SK-MEL-5 (cell line): Measurements from ENCODE around the gene CAPN10. TPM values are rescaled to one million over a fixed set of nuclear protein-coding genes. Genes with fewer than 3 reads are reported as not detected.
"Not testable (repeated sequence)": the region's sequence is repeated elsewhere in the genome, so short reads cannot be mapped to it uniquely, and the experiment has no call there.

Experiments
- DNase-seq: peaks from one replicate; pipeline ENCODE4 v3.0.0-alpha.2; 2016; ENCODE audit warnings: low read depth, low spot score
- in situ Hi-C: cut with HindIII; loops from 2 replicates; pipeline ENCODE4 v1.10.0; 2016; ENCODE audit warnings: low sequenced_read_pairs, high pct_unique_total_duplicates, low pct_unique_long_range_greater_than_20kb
- polyA plus RNA-seq, 2 experiments: library from polyadenylated mRNA; depleted of rRNA; stranded (reverse); fragments of >200 nt; gene quantifications; 2 replicates each; pipeline ENCODE4 v1.2.3, GENCODE V29; 2015
- total RNA-seq: library from RNA; depleted of rRNA; stranded (reverse); fragments of >200 nt; shearing (Covaris generic); gene quantifications from 2 replicates; pipeline ENCODE4 v1.2.3, GENCODE V29; 2014; rRNA removed

Gene CAPN10
- 15.5 and 20.7 TPM in 2 replicates for total RNA-seq
- 24.5 and 25.4 TPM in 2 replicates for polyA plus RNA-seq (2015; cell fraction: cytosol; rRNA removed)
- polyA plus RNA-seq (2015; cell fraction: nucleus; rRNA removed): 92.4 and 115 TPM in 2 replicates

- DNase-seq: peak; percentile 94
- in situ Hi-C loops: no loop called here
These were observed at the start of gene CAPN10 for GRCh38 chr2:240586198-240586918. Gene CAPN10 (plus strand): TSS chr2:240586734. CDS start chr2:240586912, 178 bp downstream.

- in situ Hi-C loops: no loop called here
These were observed 48.3 kb upstream of the CAPN10 start for GRCh38 chr2:240538031-240538780.

DNA sequence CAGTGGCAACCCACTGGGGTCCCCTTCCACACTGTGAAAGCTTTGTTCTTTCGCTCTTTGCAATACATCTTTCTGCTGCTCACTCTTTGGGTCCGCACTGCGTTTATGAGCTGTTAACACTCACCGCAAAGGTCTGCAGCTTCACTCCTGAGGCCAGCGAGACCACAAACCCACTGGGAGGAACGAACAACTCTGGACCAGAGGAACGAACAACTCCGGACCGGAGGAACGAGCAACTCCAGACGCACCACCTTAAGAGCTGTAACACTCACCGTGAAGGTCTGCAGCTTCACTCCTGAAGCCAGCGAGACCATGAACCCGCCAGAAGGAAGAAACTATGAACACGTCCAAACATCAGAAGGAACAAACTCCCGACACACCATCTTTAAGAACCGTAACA is 47.4 kb upstream of the CAPN10 start:
- in situ Hi-C loops, DNase-seq: not testable (repeated sequence)

More at GRCh38 chr2:240538031-240538780, 48.3 kb upstream of the CAPN10 start:
- DNase-seq: no peak

- no peak for DNase-seq
- in situ Hi-C loops: no loop called here
These were observed 46.6 kb upstream of the CAPN10 start for GRCh38 chr2:240539906-240540305.

- DNase-seq: no peak
- in situ Hi-C loops: no loop called here
These were observed 35.2 kb upstream of the CAPN10 start for GRCh38 chr2:240551288-240551687.

DNA sequence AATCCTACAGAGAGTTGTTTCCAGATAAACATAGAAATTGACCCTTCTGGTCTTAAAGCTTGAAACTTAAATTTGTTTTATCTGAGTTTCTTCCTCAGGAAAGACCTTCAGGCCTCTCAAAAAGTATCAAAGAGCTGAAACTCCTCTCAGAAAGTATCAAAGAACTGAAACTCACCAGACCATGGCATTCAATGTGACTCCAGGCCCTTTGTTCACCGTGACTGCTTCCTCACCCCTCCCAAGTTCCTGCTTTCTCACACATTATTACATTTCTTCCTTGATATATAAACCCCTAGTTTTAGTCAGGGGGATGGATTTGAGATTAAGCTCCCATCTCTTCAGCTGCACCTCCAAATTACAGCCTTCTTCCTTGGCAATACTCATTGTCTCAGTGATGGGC is 34.7 kb upstream of the CAPN10 start:
- in situ Hi-C loops: no loop called here

DNA sequence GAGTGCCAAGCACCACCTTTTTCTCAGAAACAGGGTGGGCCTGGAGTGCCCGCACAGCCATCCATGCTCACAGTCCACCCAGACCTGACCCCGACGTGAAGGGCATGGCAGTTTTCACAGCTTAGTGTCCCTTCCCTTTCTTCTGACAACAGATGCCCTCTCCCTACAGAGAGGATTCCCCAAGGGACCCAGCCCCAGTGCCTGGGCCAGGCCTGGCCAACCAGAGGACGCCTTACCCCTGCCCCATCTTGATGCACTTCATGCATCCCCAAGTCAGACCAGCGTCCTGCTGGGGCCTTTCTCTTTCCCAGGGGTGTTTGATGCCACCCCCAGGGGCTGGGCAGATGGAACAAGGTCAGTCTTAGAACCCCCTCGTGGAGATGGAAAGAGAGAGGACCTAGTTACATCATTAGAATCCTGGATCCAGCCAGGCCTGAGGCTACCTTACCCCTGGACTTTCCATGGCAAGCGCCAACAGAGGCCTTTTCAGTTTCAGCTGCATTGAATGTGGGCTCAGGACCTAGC is 32.5 kb upstream of the CAPN10 start:
- in situ Hi-C loops: no loop called here
- no peak for DNase-seq

More for the DNA sequence above, 34.7 kb upstream of the CAPN10 start:
- no peak for DNase-seq

GRCh38 chr2:240554767-240555493 is 31.6 kb upstream of the CAPN10 start:
- in situ Hi-C loops: no loop called here
- no peak for DNase-seq

DNA sequence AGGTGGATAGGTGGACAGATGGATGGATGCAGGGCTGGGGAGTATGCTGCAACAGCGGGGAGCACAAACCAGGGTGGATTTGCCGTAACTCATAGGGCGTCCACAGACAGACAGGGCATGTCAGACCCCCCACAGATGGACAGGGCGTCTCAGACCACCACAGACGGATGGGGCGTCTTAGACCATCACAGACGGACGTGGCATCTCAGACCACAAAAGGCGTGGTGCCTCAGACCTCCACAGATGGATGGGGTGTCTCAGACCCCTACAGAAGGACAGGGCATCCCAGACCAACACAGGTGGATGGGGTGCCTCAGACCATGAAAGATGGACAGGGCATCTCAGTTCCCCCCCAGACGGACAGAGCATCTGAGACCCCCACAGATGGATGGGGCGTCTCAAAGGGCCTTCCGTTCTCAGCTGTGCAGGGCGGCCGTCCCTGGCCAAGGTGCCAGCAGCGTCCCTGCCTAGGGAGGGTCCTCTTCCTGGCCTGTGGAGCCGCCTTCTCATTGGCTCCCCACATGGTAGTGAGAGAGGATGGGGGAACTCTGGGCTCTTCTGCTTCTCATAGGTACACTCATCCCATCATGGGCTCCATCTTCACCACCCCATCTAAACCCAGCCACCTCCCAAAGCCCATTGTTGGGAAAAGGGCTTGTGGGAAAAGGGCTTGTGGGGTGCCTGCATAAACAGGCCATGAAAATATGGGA is 30.8 kb upstream of the CAPN10 start:
- no peak for DNase-seq
- in situ Hi-C loops: no loop called here

GRCh38 chr2:240556553-240557100 is 29.9 kb upstream of the CAPN10 start:
- in situ Hi-C loops: no loop called here
- peak; percentile 50 for DNase-seq

GRCh38 chr2:240557101-240557751 is 29.3 kb upstream of the CAPN10 start:
- in situ Hi-C loops: no loop called here

GRCh38 chr2:240557808-240558207 is 28.7 kb upstream of the CAPN10 start, which contains the start of gene ANKMY1:
Gene ANKMY1 (minus strand): TSS chr2:240557988. CDS start chr2:240557335, 653 bp downstream.
- DNase-seq: no peak
- in situ Hi-C loops: no loop called here

More at GRCh38 chr2:240557101-240557751, 29.3 kb upstream of the CAPN10 start:
- DNase-seq: no peak

DNA sequence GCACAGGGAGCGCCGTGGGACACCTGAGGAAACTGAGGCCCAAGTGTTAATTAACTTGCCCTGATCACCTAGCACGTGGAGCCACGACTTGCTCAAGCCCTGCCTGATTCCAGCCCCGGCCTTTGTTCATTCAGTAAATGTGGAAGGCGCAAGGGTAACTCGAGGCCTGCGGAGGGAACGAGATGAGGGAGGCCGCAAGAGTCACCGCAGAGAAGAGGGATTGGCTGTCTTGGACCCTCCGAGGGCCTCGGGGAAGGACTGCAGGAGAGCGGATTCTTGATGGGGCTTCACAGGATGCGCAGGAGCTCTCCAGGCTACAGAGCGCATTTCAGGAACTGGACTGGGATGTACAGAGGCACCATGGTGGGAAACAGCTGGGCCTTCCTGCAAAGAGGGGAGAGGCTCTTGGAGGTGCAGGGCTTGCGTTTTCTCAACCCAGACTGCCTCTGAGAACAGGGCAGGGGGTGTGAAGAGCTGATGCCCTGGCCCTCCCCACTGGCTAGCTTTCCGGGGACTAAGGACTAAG is 28.2 kb upstream of the CAPN10 start:
- in situ Hi-C loops: no loop called here
- no peak for DNase-seq

GRCh38 chr2:240559286-240559685 is 27.2 kb upstream of the CAPN10 start:
- DNase-seq: no peak
- in situ Hi-C loops: no loop called here

- in situ Hi-C loops: no loop called here
- peak; percentile 89 for DNase-seq
These were observed 26.5 kb upstream of the CAPN10 start, which contains the start of gene DUSP28 for GRCh38 chr2:240560084-240560479. Gene DUSP28 (plus strand): TSS chr2:240560357. CDS start chr2:240560685, 328 bp downstream.
